Measurements from ENCODE around the gene TAF1A. TPM values are rescaled to one million over a fixed set of nuclear protein-coding genes. Genes with fewer than 3 reads are reported as not detected.

The TAF1A gene
- total RNA-seq: 13.8 and 13.9 TPM in 2 replicates

GRCh38 chr1:222589462-222590302, at the start of gene TAF1A:
Gene TAF1A, minus strand, starts transcription at chr1:222589933.

GRCh38 chr1:222618001-222618879, 28.5 kb upstream of the TAF1A start, which contains the start of gene MIA3:
Gene MIA3, plus strand, starts transcription at chr1:222618097. Its CDS starts 14 bp downstream, at chr1:222618111.

GRCh38 chr1:222547944-222548671, 41.6 kb downstream of the TAF1A start, which contains the start of gene HHIPL2:
Gene HHIPL2, minus strand, starts transcription at chr1:222548104. Its CDS starts 60 bp downstream, at chr1:222548044.

Other genes with a start within 250 kb of the TAF1A start
- 0.58 and 0.83 TPM in 2 replicates for gene HHIPL2, start 41.8 kb downstream of the TAF1A start, total RNA-seq
- 51.3 and 60.5 TPM in 2 replicates for gene MIA3, start 28.2 kb upstream of the TAF1A start, total RNA-seq
- 56.4 and 93.8 TPM in 2 replicates for gene AIDA, start 122.6 kb upstream of the TAF1A start, total RNA-seq
- 52.9 and 55.7 TPM in 2 replicates for gene BROX, start 122.6 kb upstream of the TAF1A start, total RNA-seq
- gene FAM177B, start 147.3 kb upstream of the TAF1A start, total RNA-seq: not detected in 2 replicates
- 8.9 and 11.6 TPM in 2 replicates for gene DISP1, start 225.1 kb upstream of the TAF1A start, total RNA-seq

Measured in smooth muscle cell of trachea (primary cell).